HepG2 (cell line): ENCODE results near the gene TPST1. TPM values are rescaled to one million over a fixed set of nuclear protein-coding genes. Genes with fewer than 3 reads are reported as not detected.

Experiments used
- ATAC-seq: fragments of 200-7000 bp; cut with Tn5 transposase; 3 replicates; pipeline ENCODE4 v1.9.1; 2020; ENCODE audit warnings: mild to moderate bottlenecking, moderate library complexity
- BruUV-seq: library from RNA; stranded (reverse); fragments of 400-500 nt; replicated peaks from 2 replicates; lab custom pipeline; 2021; lab: Mats Ljungman, UMichigan
- CTCF ChIA-PET: fragments of 300-600 bp; formaldehyde crosslinking; extraction: SDS; loops from one replicate; lab custom pipeline; 2021; ENCODE audit warnings: low total read pairs, inconsistent platforms, low intra/inter-chr PET ratio; lab: Yijun Ruan, JAX
- POLR2A ChIA-PET: fragments of 350-600 bp; sonication (Branson Sonifier 250); formaldehyde crosslinking; loops from one replicate; lab custom pipeline; 2020; ENCODE audit warnings: antibody characterized with exemption, inconsistent platforms; lab: Yijun Ruan, JAX
- DNase-seq: peaks from one replicate; pipeline ENCODE4 v3.0.0-alpha.2; 2015; ENCODE audit warnings: low spot score
- FAIRE-seq: peaks from 3 replicates; lab custom pipeline; 2011; peaks lifted over from hg19 to GRCh38; lab: Jason Lieb, UNC
- H2AFZ ChIP-seq: one replicate; pipeline ENCODE4 v1.6.1; 2011; ENCODE audit warnings: low read length, inconsistent platforms
- H3K27ac ChIP-seq: fragments of 300-600 bp; 3 replicates; pipeline ENCODE4 v1.8.0; 2011; ENCODE audit warnings: mixed run types, mild to moderate bottlenecking, mixed read lengths, low read length, inconsistent platforms; ENCODE audit not compliant: insufficient read depth; ENCODE audit errors: extremely low read length
- H3K27me3 ChIP-seq, 2 experiments: fragments of 200-600 bp in 1 of 2; 2 replicates in 1 of 2; 3 replicates in 1 of 2; pipeline versions ENCODE4 v1.6.0 to v1.8.0; 2011; ENCODE audit warnings: low read length in 2 of 2, mild to moderate bottlenecking in 2 of 2, moderate library complexity in 2 of 2, inconsistent platforms in 1 of 2; ENCODE audit not compliant: insufficient read depth in 2 of 2, control insufficient read depth in 1 of 2
- H3K36me3 ChIP-seq, 2 experiments: fragments of 200-600 bp in 1 of 2; replicated peaks in 1 of 2; 2 replicates in 1 of 2; 3 replicates in 1 of 2; pipeline versions ENCODE4 v1.5.1 to v1.8.0; 2011; ENCODE audit warnings: low read length in 2 of 2, inconsistent platforms in 1 of 2; ENCODE audit not compliant: insufficient read depth in 2 of 2, control insufficient read depth in 1 of 2
- H3K4me1 ChIP-seq: 2 replicates; pipeline ENCODE4 v1.5.1; 2012; ENCODE audit warnings: low read length, inconsistent platforms; ENCODE audit not compliant: insufficient read depth
- H3K4me2 ChIP-seq: 2 replicates; pipeline ENCODE4 v1.6.0; 2011; ENCODE audit warnings: low read depth, low read length, inconsistent platforms
- H3K4me3 ChIP-seq, 3 experiments: fragments of 200-600 bp in 1 of 3; sonication (generic), shearing (Covaris generic) in 1 of 3; replicated peaks in 1 of 3; 2 replicates each; pipeline ENCODE4 v1.5.1; 2011 to 2016; ENCODE audit warnings: low read length in 3 of 3, inconsistent platforms in 2 of 3, low read depth in 2 of 3, mild to moderate bottlenecking in 2 of 3, control low read depth in 1 of 3, mixed read lengths in 1 of 3; ENCODE audit not compliant: insufficient read depth in 1 of 3
- H3K79me2 ChIP-seq: one replicate; pipeline ENCODE4 v1.6.1; 2011; ENCODE audit warnings: low read length, inconsistent platforms; ENCODE audit not compliant: insufficient read depth
- H3K9ac ChIP-seq: 2 replicates; pipeline ENCODE4 v1.6.0; 2011; ENCODE audit warnings: mild to moderate bottlenecking, low read depth, low read length, inconsistent platforms; ENCODE audit not compliant: insufficient read depth
- H3K9me3 ChIP-seq: 2 replicates; pipeline ENCODE4 v1.5.1; 2012; ENCODE audit warnings: mild to moderate bottlenecking, low read length
- H4K20me1 ChIP-seq: 2 replicates; pipeline ENCODE4 v1.6.0; 2011; ENCODE audit warnings: inconsistent platforms, mild to moderate bottlenecking, low read length, moderate library complexity; ENCODE audit not compliant: insufficient read depth
- DZIP1 ChIP-seq: sonication (generic); formaldehyde crosslinking; IDR thresholded peaks from 2 replicates; pipeline ENCODE4 v1.5.0; 2020; ENCODE audit warnings: mild to moderate bottlenecking, missing genetic modification reagents
- KIAA2018 ChIP-seq: sonication (generic); formaldehyde crosslinking; IDR thresholded peaks from 2 replicates; pipeline ENCODE4 v1.5.0; 2020; ENCODE audit warnings: mild to moderate bottlenecking, missing genetic modification reagents, borderline replicate concordance
- PHF5A ChIP-seq: IDR thresholded peaks from one replicate; pipeline ENCODE4 v1.6.1; 2018; ENCODE audit warnings: low read depth, missing genetic modification reagents; ENCODE audit not compliant: unreplicated experiment
- SMAD1 ChIP-seq: sonication (generic); formaldehyde crosslinking; IDR thresholded peaks from 2 replicates; pipeline ENCODE4 v1.4.0; 2020; ENCODE audit warnings: missing genetic modification reagents, low read depth, mild to moderate bottlenecking, borderline replicate concordance
- SP140L ChIP-seq: sonication (generic); formaldehyde crosslinking; IDR thresholded peaks from 2 replicates; pipeline ENCODE4 v1.4.0; 2020; ENCODE audit warnings: missing genetic modification reagents, borderline replicate concordance
- ZNF17 ChIP-seq: sonication (generic); formaldehyde crosslinking; IDR thresholded peaks from 2 replicates; pipeline ENCODE4 v1.5.0; 2020; ENCODE audit warnings: mild to moderate bottlenecking, missing genetic modification reagents
- ZNF362 ChIP-seq: sonication (generic); formaldehyde crosslinking; IDR thresholded peaks from 2 replicates; pipeline ENCODE4 v1.4.0; 2020; ENCODE audit warnings: missing genetic modification reagents, mild to moderate bottlenecking, borderline replicate concordance
- ZNF747 ChIP-seq: sonication (generic); formaldehyde crosslinking; IDR thresholded peaks from 2 replicates; pipeline ENCODE4 v1.8.1; 2023; ENCODE audit warnings: missing genetic modification reagents, mild to moderate bottlenecking, borderline replicate concordance
- ZNF776 ChIP-seq: sonication (generic); formaldehyde crosslinking; IDR thresholded peaks from 2 replicates; pipeline ENCODE4 v1.4.0; 2020; ENCODE audit warnings: mild to moderate bottlenecking, missing genetic modification reagents
- WGBS: methylation state at CpG from one replicate; pipeline ENCODE4 v1.1.6; 2017; ENCODE audit warnings: low lambda C conversion rate; 5-methylcytosine and 5-hydroxymethylcytosine counted together
- in situ Hi-C: cut with HindIII; loops from 2 replicates; pipeline ENCODE4 v1.10.0; 2017; ENCODE audit warnings: low pct_unique_long_range_greater_than_20kb; ENCODE audit not compliant: extremely low pct_ligation_motif_present
- intact Hi-C: fragments of 100-400 bp; cut with micrococcal nuclease; formaldehyde crosslinking; loops from one replicate; pipeline ENCODE4 v1.10.0; 2022; ENCODE audit not compliant: unreplicated experiment
- polyA plus RNA-seq, 8 experiments: library from polyadenylated mRNA; depleted of rRNA in 3 of 8; stranded (reverse) in 7 of 8; unstranded in 1 of 8; fragments of >200 nt; fragmentation: Illumina TruSeq in 4 of 8; extraction: Trizol in 4 of 8; gene quantifications; 2 replicates each; pipeline versions ENCODE4 v1.2.1 to v1.2.3, GENCODE V29; 2011 to 2016; ENCODE audit warnings: low read depth in 4 of 8, missing spikeins in 1 of 8, mixed read lengths in 1 of 8; ENCODE audit not compliant: insufficient read depth in 1 of 8
- total RNA-seq, 5 experiments: library from RNA; depleted of rRNA; stranded (reverse); fragments of >200 nt; fragmentation: Illumina TruSeq; extraction: Trizol; gene quantifications; 2 replicates each; pipeline ENCODE4 v1.2.3, GENCODE V29; 2016; ENCODE audit warnings: low read depth in 1 of 5

TPST1 gene
- total and polyA plus RNA-seq, 2 of the 13 experiments (the other 11 are each of a cell fraction or from before 2014, with no cell fraction given), result 24.3 to 34.1 TPM

- no peak for TF ChIP-seq KIAA2018 (CRISPR knock-in tag)
These were observed 2.7 kb upstream of the TPST1 start (continued) for GRCh38 chr7:66202441-66202840.

- Histone ChIP-seq H3K9me3 (no peaks in the 10 kb centered on the region), H3K9ac (peak overlapping the region; percentile 95), H3K4me2 (peak overlapping the region; percentile 92), H3K79me2 (peaks cover 27% of the 10 kb centered on the region), H2AFZ (no peak overlapping the region), H4K20me1 (no peaks in the 10 kb centered on the region), H3K4me1 (peaks cover 59% of the 10 kb centered on the region), H3K4me3 (peak overlapping the region; percentile 94 to 99 (median 98)), H3K27me3 (no peaks in the 10 kb centered on the region; a peak in 1 of 5 replicates), H3K36me3 (peaks cover 3 to 9% of the 10 kb centered on the region in 2 experiments; a peak in 3 of 5 replicates), H3K27ac (peak overlapping the region; percentile 53)
- ChIA-PET POLR2A (interaction anchor here (0.8 to 2.7 kb wide), 7 partner anchors 8 to 288 kb away, joined by 3 to 22 read pairs (median 7); partner anchors contain the start of gene CRCP), CTCF (no interaction called here)
- WGBS, result 1% methylated on average over 15 of the region's 22 CpGs
- no peak for DNase-seq
- in situ Hi-C loops, result no loop called here
- BruUV-seq, result no TSS peak
- intact Hi-C loops, result loop anchor here (5.0 kb wide), 1 partner anchor 287 kb away; no protein-coding TSS in a partner anchor
- no peak for FAIRE-seq
- peak; percentile 40 for ATAC-seq
- TF ChIP-seq DZIP1 (CRISPR knock-in tag), result no peak
- no peak for TF ChIP-seq ZNF17 (CRISPR knock-in tag)
- TF ChIP-seq ZNF776 (CRISPR knock-in tag), result no peak
- TF ChIP-seq SMAD1 (CRISPR knock-in tag), result no peak
- no peak for TF ChIP-seq ZNF747 (CRISPR knock-in tag)
- peak; percentile 3 for TF ChIP-seq PHF5A (CRISPR knock-in tag)
- peak; percentile 26; the same call in 1 of the 2 replicates for TF ChIP-seq ZNF362 (CRISPR knock-in tag)
- TF ChIP-seq SP140L, result no peak
These were observed 582 bp downstream of the TPST1 start for GRCh38 chr7:66205741-66206090.
